ENCODE measurements around the gene RBM8A. TPM values are rescaled to one million over a fixed set of nuclear protein-coding genes. Genes with fewer than 3 reads are reported as not detected.

RBM8A gene
- total and polyA plus RNA-seq, 12 donors, result 34.5 to 151 (median 67.4) TPM

GRCh38 chr1:145961109-145961424 lies 33.8 kb upstream of the RBM8A start:
- H3K4me3 ChIP-seq, result peak overlapping the region; percentile 56 to 73 (median 70)
- 0 to 2% methylated on average over 22 of the region's 22 CpGs for WGBS, 2 donors
- peak in 1 of 8 donors; percentile 2 for ATAC-seq
- TF ChIP-seq CTCF (IDR thresholded peaks at IDR 0.05), result no peak
- H3K27me3 ChIP-seq, result peaks cover 0 to 9% (median 0%) of the 10 kb centered on the region in 7 donors
- no peaks in the 10 kb centered on the region for H3K36me3 ChIP-seq
- no peaks in the 10 kb centered on the region for H3K9me3 ChIP-seq
- H3K27ac ChIP-seq, result peak overlapping the region; percentile 83 to 96 (median 91)
- peak; percentile 17 to 33 for DNase-seq
- intact Hi-C loops (cut with DNase I), result loop anchor here in 3 of 10 donors (5.0 kb wide), 1 partner anchor 34 kb away; the partner anchor contains the start of gene RBM8A (in 3 of the 3)
- H3K4me1 ChIP-seq, result peaks cover 14 to 82% (median 69%) of the 10 kb centered on the region in 9 donors

- intact Hi-C loops (cut with DNase I), result loop anchor here in 3 of 10 donors (5.0 kb wide), 1 partner anchor 33 kb away; the partner anchor contains the start of gene RBM8A (in 3 of the 3)
Measured at GRCh38 chr1:145960468-145961108, 33.3 kb upstream of the RBM8A start.

GRCh38 chr1:145959957-145960467 lies 32.7 kb upstream of the RBM8A start:
- DNase-seq (no peak), ATAC-seq (no peak)
- Histone ChIP-seq H3K4me3 (peak overlapping the region; percentile 56 to 73 (median 70)), H3K27ac (peak overlapping the region; percentile 83 to 96 (median 91)), H3K9me3 (no peaks in the 10 kb centered on the region), H3K4me1 (peaks cover 14 to 82% (median 73%) of the 10 kb centered on the region in 9 donors), H3K36me3 (peaks cover 0 to 2% (median 0%) of the 10 kb centered on the region in 9 donors), H3K27me3 (peaks cover 0 to 9% (median 0%) of the 10 kb centered on the region in 7 donors)
- TF ChIP-seq CTCF (IDR thresholded peaks at IDR 0.05), result no peak
- intact Hi-C loops (cut with DNase I), result loop anchor here in 7 of 10 donors (5.0 kb wide), 2 partner anchors 33 to 43 kb away; partner anchors contain the start of genes PEX11B (in 5 of the 7) and RBM8A (in 3 of the 7)
- WGBS, 2 donors, result 6% methylated on average over 12 of the region's 12 CpGs

More at GRCh38 chr1:145960468-145961108, 33.3 kb upstream of the RBM8A start:
- Histone ChIP-seq H3K4me3 (peak overlapping the region; percentile 56 to 73 (median 70)), H3K4me1 (peaks cover 14 to 82% (median 73%) of the 10 kb centered on the region in 9 donors), H3K27ac (peak overlapping the region; percentile 83 to 96 (median 91)), H3K9me3 (no peaks in the 10 kb centered on the region), H3K27me3 (peaks cover 0 to 9% (median 0%) of the 10 kb centered on the region in 7 donors), H3K36me3 (no peaks in the 10 kb centered on the region)
- ATAC-seq, result peak; percentile 48 to 63 (median 61)
- peak; percentile 87 to 88 for DNase-seq
- WGBS, 2 donors, result 0 to 1% methylated on average over 44 of the region's 44 CpGs
- TF ChIP-seq CTCF (IDR thresholded peaks at IDR 0.05), result peak in 5 of 9 donors; percentile 25 to 45 (median 34)

GRCh38 chr1:145959333-145959732 lies 32.0 kb upstream of the RBM8A start:
- Histone ChIP-seq H3K4me1 (peaks cover 14 to 86% (median 78%) of the 10 kb centered on the region in 9 donors), H3K27me3 (peaks cover 0 to 9% (median 0%) of the 10 kb centered on the region in 7 donors), H3K4me3 (no peak overlapping the region), H3K9me3 (no peaks in the 10 kb centered on the region), H3K27ac (peak overlapping the region in 7 of 10 donors; percentile 10 to 96 (median 92)), H3K36me3 (peaks cover 0 to 4% (median 0%) of the 10 kb centered on the region in 9 donors)
- intact Hi-C loops (cut with DNase I), result loop anchor here in 5 of 10 donors (5.0 kb wide), 1 partner anchor 42 kb away; the partner anchor contains the start of gene PEX11B (in 5 of the 5)
- ATAC-seq (no peak), DNase-seq (no peak)
- no peak for TF ChIP-seq CTCF (IDR thresholded peaks at IDR 0.05)
